ENCODE results near the gene ESRRA.

DNA sequence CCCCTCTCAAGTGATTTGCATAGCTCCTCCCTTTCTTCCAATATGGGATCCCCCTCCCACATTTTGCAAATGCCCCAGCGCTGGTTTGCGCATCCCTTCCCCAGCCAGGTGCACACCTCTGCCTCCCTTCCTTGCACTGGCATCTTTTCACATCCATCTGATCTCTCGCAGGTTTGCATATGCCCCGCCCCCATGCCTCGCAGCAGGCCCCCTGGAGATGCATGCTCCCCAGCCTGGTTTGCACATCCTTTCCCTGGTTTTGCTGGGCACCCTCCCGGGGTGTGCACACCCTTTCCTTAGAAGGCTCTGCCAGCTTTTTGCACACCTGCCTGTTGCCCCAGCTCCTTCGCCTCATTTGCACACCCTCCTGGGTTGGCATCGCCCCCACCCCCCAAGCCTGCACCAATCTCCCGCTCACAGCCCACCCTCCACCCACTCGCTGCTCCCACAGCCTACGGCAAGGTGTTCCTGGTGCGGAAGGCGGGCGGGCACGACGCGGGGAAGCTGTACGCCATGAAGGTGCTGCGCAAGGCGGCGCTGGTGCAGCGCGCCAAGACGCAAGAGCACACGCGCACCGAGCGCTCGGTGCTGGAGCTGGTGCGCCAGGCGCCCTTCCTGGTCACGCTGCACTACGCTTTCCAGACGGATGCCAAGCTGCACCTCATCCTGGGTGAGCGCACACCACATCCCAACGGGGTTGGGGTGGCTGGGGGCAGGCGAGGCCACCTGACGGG, 54.6 kb downstream of the ESRRA start:
- TF ChIP-seq, protein P1, sequence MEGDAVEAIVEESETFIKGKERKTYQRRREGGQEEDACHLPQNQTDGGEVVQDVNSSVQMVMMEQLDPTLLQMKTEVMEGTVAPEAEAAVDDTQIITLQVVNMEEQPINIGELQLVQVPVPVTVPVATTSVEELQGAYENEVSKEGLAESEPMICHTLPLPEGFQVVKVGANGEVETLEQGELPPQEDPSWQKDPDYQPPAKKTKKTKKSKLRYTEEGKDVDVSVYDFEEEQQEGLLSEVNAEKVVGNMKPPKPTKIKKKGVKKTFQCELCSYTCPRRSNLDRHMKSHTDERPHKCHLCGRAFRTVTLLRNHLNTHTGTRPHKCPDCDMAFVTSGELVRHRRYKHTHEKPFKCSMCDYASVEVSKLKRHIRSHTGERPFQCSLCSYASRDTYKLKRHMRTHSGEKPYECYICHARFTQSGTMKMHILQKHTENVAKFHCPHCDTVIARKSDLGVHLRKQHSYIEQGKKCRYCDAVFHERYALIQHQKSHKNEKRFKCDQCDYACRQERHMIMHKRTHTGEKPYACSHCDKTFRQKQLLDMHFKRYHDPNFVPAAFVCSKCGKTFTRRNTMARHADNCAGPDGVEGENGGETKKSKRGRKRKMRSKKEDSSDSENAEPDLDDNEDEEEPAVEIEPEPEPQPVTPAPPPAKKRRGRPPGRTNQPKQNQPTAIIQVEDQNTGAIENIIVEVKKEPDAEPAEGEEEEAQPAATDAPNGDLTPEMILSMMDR (IDR thresholded peaks at IDR 0.05), result no peak
- TF ChIP-seq POLR2A (IDR thresholded peaks at IDR 0.05), result no peak
